MM.1S (cell line): ENCODE data around the gene SOWAHC.

Experiments used
- EZH2 ChIP-seq: fragments of 300-600 bp; sonication (generic); optimal IDR thresholded peaks from 2 replicates; pipeline ENCODE3; 2017; ENCODE audit warnings: low read depth, mild to moderate bottlenecking, antibody characterized with exemption, low read length, mixed read lengths
- TF ChIP-seq, protein P1 (sequence below): fragments of 300-600 bp; sonication (generic); IDR thresholded peaks from 2 replicates; pipeline ENCODE4 v1.5.1; 2016; ENCODE audit warnings: antibody characterized with exemption, low read length, mixed read lengths

DNA sequence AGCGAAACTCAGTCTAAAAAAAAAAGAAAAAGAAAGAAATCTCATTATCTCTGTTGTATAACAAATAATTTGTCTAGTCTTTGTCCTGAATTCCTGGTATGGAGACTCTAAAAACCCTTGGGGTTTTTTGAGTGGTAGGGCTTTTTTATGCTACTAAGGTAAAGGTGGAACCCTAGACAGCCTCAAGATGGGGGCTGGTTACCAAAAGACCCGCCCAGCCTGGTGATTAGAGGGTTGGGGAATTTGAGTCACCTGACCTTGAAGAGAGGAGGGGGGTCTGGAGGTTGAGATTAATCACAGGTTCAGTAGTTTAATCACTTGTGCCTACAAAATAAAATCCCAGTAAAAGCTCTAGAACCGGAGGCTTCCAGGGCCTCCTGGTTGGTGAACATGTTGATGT is 17.6 kb downstream of the SOWAHC start:
- TF ChIP-seq, protein P1, sequence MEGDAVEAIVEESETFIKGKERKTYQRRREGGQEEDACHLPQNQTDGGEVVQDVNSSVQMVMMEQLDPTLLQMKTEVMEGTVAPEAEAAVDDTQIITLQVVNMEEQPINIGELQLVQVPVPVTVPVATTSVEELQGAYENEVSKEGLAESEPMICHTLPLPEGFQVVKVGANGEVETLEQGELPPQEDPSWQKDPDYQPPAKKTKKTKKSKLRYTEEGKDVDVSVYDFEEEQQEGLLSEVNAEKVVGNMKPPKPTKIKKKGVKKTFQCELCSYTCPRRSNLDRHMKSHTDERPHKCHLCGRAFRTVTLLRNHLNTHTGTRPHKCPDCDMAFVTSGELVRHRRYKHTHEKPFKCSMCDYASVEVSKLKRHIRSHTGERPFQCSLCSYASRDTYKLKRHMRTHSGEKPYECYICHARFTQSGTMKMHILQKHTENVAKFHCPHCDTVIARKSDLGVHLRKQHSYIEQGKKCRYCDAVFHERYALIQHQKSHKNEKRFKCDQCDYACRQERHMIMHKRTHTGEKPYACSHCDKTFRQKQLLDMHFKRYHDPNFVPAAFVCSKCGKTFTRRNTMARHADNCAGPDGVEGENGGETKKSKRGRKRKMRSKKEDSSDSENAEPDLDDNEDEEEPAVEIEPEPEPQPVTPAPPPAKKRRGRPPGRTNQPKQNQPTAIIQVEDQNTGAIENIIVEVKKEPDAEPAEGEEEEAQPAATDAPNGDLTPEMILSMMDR = no peak
- TF ChIP-seq EZH2 = no peak
